Hypothalamus (tissue), 51 donors: ENCODE measurements around the gene HNRNPF.
"Not testable (repeated sequence)": the region's sequence is repeated elsewhere in the genome, so short reads cannot be mapped to it uniquely, and the experiment has no call there.

Experiments used
- DNase-seq, 51 donors: peaks; one replicate each; lab custom pipeline; 2025; lab: John Stamatoyannopoulos, UW

HNRNPF gene

GRCh38 chr10:43399320-43400310, 9.4 kb downstream of the HNRNPF start:
- no peak for DNase-seq

DNA sequence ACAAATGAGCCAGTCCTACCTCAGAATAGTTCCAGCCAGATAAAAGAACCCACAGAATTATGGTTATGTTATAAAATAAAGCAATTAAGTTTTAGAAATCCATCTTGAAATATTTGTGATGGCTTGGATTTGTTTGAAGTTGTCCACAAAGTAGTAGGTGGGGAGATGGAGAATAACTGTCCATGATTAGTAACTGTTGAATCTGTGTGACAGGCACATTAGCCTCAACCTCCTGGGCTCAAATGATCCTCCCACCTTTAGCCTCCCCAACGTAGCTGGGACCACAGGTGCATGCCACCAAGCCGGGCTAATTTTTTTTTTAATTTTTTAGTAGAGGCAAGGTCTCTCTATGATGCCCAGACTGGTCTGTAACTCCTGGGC, 10.1 kb downstream of the HNRNPF start:
- no peak for DNase-seq

DNA sequence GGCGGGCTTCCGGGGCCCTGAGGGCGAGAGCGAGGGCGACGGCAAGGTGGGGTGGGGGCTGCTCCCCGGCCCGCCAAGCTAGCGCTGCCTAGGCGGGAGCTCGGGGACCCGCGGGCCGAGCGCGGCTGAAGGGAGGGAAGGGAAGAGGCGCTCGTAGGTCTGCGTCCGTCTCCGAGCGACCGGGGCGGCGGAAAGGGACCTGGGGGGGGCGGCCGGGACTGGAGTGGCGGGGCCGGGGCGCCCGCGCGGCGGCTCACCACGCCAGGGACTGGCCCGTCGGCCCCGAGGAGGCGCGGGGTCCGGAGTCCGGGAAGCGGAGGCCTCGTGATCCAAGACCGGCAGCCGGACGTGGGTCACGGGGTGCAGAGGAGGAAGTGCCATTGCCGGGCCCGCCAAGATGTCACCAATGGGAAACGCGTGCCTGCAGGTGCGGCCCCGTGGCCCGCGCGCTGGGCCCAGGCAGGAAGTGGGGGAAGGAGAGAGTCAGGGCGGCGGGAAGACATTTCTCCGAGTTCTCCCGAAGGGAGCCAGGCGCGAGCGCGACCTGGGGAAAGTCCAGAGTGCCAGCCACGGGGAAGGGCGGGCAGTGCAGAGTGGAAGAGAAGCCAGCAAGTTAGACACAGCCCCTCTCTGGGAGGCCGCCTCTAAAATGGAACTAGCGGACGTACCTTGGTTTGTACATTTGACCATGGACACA, 11.9 kb downstream of the HNRNPF start:
- DNase-seq = peak; percentile 18 to 87 (median 76)

GRCh38 chr10:43396061-43396927, 12.7 kb downstream of the HNRNPF start:
- peak in 48 of 51 donors; percentile 34 to 87 (median 68) for DNase-seq

GRCh38 chr10:43395571-43396060, 13.4 kb downstream of the HNRNPF start:
- DNase-seq = no peak

GRCh38 chr10:43394868-43395267, 14.1 kb downstream of the HNRNPF start:
- DNase-seq = no peak

DNA sequence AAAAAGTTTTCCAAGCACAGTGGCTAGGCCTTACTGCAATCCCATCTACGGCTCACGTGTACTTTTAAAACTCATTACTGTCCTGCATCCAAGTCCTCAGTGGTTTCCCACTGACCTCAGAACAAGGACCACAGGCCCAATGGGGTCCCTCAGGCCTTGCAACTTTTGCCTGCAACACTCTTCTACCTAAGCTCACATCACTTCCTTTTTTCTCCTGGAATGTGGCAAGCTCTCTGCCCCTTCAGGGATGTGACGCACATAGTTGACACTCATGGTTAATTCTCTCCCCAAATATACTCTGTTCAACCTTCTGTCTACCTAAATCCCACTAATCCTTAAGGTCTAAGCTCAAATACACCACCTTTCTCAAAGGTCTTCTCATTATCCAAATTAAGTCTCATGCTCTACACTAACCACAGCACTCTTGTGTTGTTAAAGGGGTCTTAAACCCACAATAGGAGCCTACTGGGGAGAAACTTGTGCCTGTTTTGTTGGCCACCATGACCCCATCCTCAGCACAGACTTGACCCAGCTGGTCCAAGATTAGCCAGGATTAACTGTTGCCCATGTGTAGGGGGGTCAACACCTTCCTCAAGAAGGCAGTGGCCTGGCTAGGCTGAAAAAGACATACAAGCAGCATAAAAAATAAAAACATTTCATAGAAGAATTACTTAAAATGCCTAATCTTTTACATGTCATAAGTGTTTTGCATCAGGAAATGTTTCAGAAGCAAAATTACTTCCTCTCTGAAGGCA, 15.2 kb downstream of the HNRNPF start:
- no peak for DNase-seq

DNA sequence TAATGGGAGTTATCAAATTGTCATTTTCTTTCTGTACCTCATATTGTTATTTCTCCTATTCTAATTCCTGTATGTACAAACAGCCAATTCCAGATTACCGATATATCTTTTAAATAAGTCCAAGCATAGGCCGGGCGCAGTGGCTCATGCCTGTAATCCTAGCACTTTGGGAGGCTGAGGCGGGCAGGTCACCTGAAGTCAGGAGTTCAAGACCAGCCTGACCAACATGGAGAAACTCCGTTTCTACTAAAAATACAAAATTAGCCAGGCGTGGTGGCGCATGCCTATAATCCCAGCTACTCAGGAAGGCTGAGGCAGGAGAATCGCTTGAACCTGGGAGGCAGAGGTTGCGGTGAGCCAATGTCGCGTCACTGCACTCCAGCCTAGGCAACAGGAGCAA, 15.8 kb downstream of the HNRNPF start:
- not testable (repeated sequence) for DNase-seq

- no peak for DNase-seq
Observed at GRCh38 chr10:43392748-43393147, 16.2 kb downstream of the HNRNPF start.

- no peak for DNase-seq
Observed at GRCh38 chr10:43391496-43391895, 17.5 kb downstream of the HNRNPF start.

- peak in 29 of 51 donors; percentile 7 to 75 (median 38) for DNase-seq
Observed at GRCh38 chr10:43390759-43391158, 18.2 kb downstream of the HNRNPF start.

DNA sequence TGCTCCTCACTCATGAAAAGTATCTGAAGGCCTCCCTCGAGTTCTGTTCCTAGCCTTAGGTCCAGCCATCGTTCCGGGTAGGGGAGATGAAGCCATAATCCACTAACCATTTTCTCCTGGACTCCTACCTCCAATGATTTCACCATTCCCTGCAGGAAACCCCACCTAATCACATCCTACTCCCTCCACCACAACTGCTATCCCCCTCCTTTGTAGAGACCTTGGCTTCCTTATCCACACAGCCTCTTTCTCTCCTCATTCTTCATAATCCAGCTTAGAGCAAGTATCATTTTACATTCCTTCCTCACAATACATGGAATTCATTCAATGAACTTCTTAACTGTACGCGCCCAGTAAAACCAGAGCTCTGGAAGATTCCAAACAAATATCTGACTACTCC, 18.7 kb downstream of the HNRNPF start:
- DNase-seq = no peak

DNA sequence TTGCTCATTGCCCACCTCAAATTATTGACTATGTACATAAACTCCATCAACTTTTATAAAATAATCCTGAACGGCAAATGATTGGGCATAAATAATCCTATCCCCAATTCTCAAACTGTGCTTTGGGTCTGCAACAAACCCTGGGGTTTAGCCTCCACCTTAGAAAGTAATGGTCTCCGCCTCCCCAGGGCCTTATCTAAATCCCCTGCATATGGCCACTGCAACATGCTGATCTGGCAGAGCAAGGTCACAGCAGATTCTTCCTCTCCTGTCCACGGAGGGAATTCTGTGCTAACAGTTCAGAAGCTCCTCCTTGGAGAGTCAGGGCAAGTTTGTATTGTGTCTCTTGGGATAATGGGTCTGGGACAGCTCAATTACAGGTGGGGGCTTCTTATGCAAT, 19.1 kb downstream of the HNRNPF start:
- DNase-seq = no peak

- DNase-seq = no peak
Observed at GRCh38 chr10:43387678-43388032, 21.3 kb downstream of the HNRNPF start.

DNA sequence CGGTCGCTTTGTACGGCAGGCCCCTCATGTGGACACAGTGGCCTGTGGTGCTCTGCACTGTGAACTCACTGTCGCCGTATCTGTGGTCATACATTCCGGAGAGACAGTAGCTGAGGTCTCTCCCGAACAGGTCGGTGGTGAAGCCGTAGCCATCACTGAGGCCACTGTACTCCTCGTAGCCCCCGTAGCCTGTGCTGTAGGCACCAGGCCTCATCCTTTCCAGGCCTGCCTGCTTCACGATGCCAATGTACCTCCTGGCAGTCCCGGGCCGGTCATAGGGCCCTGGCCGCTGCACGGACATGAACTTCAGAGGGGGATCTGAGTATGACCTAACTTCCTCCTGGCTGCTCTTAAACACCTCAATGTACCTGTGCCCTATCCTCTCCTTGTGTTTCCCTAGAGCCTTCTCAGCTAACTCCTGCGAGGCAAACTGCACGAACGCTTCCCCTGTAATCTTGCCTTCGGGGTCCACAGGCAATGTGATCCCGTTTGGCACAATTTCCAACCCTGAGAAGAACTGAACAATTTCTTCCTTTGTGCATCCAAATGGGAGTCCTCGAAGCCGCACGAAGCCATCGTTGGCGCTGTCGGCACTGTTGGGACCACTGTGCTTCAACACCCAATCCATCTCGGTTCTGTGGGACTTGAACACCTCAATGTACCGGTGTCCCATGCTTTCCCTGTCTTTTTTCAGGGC, 21.9 kb downstream of the HNRNPF start:
- no peak for DNase-seq

DNA sequence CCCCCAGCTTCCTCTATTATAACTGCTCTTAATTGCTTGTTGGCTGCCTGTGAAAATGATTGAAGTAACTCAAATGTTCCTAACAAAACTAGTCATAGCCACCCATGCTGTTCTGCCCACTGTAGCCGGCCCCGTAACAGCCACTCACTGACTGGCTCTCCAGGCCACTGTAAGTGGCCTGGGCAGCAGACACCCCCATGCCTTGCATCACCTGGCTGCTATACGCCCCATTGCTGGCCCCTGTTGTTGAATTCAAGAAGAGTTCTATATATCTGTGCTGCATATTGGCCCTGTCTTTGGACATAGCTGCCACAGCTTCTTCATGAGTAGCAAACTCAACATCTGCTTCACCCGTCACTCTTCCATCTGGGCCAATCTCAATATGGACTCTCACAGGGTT, 22.4 kb downstream of the HNRNPF start:
- no peak for DNase-seq

- DNase-seq = no peak
Observed at GRCh38 chr10:43385412-43386004, 23.5 kb downstream of the HNRNPF start.

DNA sequence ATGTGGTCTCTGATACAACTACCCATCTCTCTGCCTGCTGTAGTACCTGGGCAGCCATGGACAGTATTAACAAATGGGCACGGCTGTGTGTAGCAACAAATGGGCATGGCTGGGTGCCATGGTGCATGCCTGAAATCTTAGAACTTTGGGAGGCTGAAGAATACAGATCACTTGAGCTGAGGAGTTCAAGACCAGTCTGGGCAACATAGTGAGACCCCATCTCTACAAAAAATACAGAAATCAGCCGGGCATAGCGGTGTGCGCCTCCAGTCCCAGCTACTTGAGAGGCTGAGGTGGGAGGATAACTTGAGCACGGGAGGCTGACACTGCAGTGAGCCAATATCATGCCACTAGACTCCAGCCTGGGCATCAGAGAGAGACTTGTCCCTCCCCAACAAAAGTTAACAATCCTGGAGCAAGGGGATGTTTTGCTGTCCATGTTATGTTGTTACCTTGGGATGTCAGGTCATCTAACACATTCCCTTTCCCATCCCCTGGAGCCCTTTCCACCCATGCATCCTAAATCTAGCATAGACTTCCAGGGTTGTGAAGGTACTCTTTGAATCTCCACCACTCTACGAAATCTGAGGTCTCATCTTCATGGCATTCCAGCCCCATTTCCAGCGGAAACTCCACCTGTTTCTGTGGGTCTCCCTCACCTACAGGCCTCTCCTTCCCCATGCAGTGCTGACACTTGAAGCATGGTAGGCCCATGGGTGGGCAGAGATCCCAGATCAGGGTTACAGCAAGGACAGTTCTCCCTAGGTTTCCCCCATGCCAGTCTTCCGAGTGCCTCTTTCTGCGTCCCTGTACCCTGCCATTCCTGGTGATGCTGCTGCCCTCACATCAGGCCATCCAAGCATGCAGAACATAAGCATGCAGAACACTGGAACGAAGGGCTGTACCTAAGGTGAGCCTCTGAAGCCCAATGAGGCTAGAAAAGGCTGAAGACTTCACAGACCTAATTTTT, 24.4 kb downstream of the HNRNPF start:
- no peak for DNase-seq
